AG09319 (cell line): ENCODE data around the gene RANBP17.
"Not testable (repeated sequence)": the region's sequence is repeated elsewhere in the genome, so short reads cannot be mapped to it uniquely, and the experiment has no call there.

Source experiments
- DNase-seq: peaks from one replicate; pipeline ENCODE4 v3.0.0-alpha.2; 2010; ENCODE audit warnings: low read depth; ENCODE audit errors: extremely low read depth
- TF ChIP-seq, protein P1 (sequence below): IDR thresholded peaks from 2 replicates; pipeline ENCODE4 v1.5.1; 2011; ENCODE audit warnings: low read depth, mild to moderate bottlenecking, inconsistent platforms, low read length, moderate library complexity

Gene RANBP17

DNA sequence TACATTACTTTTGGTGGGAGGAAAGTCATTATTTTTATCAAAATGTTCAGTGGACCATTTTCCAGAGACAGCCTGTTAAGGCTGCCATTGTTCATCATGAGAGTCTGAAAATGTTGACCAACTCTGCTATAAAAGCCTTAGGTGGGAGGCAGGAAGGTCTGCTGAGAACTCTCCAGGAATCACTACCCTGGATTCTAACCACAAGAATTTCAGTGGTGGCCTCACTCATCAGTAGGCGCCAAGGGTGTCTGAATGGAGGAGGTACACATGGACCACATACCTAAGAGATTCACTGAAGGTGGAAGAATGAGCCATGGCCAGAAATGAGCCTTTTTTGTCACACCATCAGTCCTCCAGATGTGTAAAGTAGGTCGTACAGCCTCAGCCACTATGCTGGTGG, 426.2 kb downstream of the RANBP17 start:
- no peak for DNase-seq

DNA sequence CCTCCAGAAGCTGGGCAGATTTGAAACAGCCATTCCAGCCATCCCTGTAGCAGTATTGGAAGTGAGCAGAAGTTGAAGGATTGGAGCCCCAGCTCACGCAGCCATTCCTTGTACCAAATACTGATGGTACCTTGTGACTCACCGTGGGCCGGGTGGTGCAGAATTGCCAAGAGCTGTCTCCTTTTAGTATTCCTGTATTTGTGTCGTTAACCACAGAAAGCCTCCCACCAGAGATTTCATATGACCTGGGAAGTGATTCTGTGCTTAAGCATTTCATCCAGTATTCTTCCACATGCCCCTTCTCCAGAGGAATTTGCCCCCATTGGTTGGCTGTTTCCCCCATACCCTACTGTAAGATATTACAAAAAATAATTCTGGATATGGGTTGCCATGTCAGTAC, 429.6 kb downstream of the RANBP17 start:
- DNase-seq, result no peak
- TF ChIP-seq, protein P1, sequence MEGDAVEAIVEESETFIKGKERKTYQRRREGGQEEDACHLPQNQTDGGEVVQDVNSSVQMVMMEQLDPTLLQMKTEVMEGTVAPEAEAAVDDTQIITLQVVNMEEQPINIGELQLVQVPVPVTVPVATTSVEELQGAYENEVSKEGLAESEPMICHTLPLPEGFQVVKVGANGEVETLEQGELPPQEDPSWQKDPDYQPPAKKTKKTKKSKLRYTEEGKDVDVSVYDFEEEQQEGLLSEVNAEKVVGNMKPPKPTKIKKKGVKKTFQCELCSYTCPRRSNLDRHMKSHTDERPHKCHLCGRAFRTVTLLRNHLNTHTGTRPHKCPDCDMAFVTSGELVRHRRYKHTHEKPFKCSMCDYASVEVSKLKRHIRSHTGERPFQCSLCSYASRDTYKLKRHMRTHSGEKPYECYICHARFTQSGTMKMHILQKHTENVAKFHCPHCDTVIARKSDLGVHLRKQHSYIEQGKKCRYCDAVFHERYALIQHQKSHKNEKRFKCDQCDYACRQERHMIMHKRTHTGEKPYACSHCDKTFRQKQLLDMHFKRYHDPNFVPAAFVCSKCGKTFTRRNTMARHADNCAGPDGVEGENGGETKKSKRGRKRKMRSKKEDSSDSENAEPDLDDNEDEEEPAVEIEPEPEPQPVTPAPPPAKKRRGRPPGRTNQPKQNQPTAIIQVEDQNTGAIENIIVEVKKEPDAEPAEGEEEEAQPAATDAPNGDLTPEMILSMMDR, result no peak

More for the DNA sequence above, 426.2 kb downstream of the RANBP17 start:
- TF ChIP-seq, protein P1, result no peak

DNA sequence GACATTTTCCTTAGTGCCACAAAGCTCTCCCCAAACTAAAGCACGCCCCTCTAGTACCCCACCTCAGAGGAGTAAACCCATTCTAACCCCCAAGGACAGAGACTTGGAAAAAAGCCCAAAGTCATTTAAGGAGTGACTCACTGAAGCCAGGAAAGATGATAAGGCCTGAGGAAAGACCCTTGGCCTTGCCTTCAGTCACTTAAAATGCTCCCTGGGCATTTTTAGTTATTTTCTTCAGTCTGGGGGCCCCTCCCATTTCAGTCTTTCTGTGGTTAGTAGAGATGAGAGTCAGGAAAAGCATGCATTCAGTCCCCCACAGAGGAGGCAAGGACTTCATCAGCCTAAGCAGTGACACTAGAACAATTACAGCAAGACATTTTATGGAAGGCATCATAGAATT, 433.5 kb downstream of the RANBP17 start:
- TF ChIP-seq, protein P1, result no peak
- DNase-seq, result no peak

DNA sequence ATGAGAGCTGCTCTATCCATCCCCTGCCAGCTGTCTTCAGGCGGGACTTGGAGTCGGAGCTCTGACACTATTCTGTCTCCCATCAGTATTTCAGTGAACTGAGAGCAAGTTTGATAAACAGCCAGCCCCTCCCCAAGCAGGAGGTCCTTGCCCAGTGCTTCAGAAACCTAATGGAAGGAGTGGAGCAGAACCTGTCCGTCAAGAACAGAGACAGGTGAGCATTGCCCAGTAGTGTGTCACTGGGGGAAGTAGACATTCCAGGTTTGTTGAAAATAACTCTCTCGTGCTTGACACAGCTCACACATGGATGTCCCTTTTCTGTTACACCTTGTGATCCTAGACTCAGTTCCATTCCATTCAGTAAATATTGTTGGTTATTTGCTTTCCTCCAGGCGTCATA, 434.0 kb downstream of the RANBP17 start:
- TF ChIP-seq, protein P1, result no peak
- DNase-seq, result no peak

DNA sequence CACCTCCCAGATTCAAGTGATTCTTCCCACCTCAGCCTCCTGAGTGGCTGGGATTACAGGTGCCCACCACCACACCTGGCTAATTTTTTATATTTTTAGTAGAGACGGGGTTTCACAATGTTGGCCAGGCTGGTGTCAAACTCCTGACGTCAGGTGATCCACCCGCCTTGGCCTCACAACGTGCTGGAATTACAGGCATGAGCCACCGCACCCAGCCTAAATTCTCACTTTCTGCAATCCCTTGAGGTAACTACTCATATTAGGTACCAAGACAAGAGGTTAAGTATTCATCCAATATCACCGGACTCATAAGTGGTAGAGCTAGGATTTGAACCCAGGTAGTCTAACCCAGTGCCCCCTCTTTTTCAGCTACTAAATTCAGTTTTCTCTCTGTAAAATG, 436.1 kb downstream of the RANBP17 start:
- DNase-seq, result not testable (repeated sequence)

DNA sequence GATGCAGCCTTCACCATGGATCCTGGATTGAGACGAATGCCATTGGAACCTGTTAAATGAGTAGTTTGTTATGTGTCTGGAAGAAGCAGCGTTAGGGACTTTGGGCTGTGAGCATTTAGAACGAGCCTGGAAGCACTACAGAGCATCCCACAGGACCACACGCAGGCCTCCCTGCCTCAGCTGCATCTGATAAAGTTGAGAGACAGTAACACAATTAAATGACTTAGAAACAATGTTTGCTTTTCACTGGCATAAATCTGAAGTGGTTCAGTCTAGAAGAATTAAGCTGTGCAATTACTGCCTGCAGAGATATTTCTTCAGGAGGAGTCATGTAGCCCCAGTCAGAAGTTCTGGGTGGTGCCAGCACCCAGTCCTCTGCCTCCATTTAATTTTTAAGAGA, 437.4 kb downstream of the RANBP17 start:
- no peak for DNase-seq
- TF ChIP-seq, protein P1, result no peak

DNA sequence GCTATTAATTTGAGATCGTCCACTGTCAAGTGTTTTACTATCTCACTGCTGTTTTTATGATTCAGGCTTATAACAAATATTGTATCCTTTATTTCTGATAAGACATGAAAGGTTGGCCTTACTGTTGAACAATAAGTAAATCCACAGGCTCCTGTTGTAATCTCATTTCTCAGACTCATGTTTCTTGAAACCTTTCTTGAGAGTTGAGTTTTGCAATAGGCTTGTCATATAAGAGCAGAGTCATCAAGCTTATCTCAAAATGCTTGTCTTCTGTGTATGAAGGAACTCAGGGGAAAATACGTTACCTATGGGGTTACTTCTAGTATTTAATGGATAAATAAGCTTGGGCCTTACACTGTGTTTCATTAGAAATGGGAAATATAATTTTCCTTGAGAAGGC, 438.0 kb downstream of the RANBP17 start:
- TF ChIP-seq, protein P1, result no peak

DNA sequence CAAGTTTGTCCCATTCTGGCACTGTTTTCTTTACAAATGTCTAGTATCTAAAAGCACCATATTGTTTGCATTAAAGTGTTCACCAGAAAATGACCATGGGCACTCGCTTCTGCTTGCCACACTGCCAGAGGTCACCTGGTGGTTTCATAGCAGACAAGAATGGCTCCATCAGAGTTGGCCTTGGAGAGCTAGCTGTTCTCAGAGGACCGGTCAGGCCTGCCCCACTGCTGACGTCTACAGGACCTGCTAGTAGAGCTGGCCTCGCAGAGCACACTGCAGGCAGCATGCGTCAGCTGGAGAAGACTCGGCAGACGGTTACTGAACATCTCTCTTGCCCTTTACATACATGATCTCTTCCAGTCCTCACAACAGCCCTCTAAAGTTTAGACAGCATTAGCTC, 438.5 kb downstream of the RANBP17 start:
- no peak for DNase-seq
- TF ChIP-seq, protein P1, result no peak

More for the DNA sequence above, 438.0 kb downstream of the RANBP17 start:
- no peak for DNase-seq
